ENCODE results near the gene ZNF652.
"Not testable (repeated sequence)": the region's sequence is repeated elsewhere in the genome, so short reads cannot be mapped to it uniquely, and the experiment has no call there.

Gene ZNF652

GRCh38 chr17:49386373-49386772 lies 24.3 kb upstream of the ZNF652 start:
- no peak for DNase-seq

DNA sequence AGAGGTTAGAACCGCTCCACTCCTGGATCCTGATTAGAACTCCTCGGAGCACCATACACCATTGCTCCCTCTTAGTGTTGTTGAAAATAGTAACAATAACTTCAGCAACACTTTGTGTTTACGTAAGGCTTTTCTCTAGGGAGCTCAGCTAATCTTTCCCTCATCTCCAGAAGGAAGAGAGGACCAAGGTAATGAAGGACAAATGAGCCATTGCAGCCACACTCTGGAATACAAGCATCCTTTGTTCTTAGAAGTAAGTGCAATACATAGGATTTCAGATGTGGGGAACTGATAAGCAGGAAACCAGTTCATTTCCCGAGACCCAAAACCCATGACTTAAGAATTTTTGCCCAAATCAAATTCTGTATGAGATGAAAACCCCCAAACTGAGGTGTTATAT lies 22.9 kb upstream of the ZNF652 start:
- no peak for DNase-seq

- no peak for DNase-seq
Measured at GRCh38 chr17:49383060-49383459, 21.0 kb upstream of the ZNF652 start.

- DNase-seq = no peak
Measured at GRCh38 chr17:49382556-49382955, 20.5 kb upstream of the ZNF652 start.

DNA sequence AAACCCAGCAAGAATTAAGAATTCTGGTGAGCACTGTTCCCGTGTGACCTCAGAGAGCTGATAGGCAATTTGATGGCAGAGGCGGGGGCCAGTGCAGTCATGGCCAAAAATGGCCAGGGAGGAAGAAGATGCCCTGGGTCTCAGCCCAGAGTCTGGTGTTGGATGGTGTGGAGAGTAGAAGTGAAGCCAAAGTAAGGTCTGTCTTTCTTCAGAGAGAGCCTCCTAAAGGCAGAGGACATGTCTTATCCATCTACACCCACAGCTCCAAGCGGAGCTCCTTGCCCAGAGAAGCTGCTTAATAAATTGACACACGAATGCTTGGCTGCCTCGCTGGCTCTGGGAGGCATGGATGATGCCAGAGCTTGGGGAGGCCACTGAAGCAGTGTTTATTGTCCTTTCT lies 19.7 kb upstream of the ZNF652 start:
- no peak for DNase-seq

- DNase-seq = peak; percentile 45
Measured at GRCh38 chr17:49381033-49381432, 19.0 kb upstream of the ZNF652 start.

DNA sequence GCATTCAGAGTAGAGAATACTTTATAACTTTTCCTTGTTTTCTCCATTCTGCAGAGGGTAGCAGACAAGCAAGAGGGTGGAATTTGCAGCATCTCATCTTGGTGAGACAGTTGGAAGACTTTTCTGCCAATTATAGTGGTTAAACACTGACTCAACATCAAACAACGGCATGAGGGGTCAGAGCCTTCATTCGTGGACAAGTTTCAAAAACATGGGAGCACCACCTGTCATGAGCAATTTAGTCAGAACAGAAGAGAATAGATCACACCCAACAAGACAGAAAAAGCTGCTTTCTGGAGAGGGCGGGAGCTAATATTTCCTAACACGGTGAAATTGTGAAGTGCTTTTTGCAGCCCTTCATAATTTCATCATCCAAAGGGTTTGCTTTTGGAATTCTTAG lies 17.9 kb upstream of the ZNF652 start:
- no peak for DNase-seq

- no peak for DNase-seq
Measured at GRCh38 chr17:49378311-49378710, 16.3 kb upstream of the ZNF652 start.

GRCh38 chr17:49375544-49375943 lies 13.5 kb upstream of the ZNF652 start:
- DNase-seq = no peak

- DNase-seq = no peak
Measured at GRCh38 chr17:49373115-49373514, 11.1 kb upstream of the ZNF652 start.

DNA sequence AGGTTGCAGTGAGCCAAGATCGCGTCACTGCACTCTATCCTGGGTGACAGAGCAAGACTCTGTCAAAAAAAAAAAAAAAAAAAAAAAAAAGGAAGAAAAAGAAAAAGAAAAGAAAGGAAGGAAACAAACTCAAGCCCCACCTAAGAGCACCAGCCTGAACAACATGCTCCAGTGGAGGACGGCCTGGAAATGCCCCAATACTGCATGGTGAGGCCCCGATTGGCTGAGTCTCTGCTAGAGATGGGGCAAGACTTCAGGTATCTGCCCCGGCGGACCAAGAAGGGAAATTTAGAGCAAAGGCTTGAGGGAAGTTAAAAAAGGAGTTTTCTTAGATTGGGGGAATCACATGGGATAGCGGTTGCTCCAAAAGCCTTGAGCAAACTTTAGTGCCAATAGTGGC lies 10.4 kb upstream of the ZNF652 start:
- DNase-seq = no peak

DNA sequence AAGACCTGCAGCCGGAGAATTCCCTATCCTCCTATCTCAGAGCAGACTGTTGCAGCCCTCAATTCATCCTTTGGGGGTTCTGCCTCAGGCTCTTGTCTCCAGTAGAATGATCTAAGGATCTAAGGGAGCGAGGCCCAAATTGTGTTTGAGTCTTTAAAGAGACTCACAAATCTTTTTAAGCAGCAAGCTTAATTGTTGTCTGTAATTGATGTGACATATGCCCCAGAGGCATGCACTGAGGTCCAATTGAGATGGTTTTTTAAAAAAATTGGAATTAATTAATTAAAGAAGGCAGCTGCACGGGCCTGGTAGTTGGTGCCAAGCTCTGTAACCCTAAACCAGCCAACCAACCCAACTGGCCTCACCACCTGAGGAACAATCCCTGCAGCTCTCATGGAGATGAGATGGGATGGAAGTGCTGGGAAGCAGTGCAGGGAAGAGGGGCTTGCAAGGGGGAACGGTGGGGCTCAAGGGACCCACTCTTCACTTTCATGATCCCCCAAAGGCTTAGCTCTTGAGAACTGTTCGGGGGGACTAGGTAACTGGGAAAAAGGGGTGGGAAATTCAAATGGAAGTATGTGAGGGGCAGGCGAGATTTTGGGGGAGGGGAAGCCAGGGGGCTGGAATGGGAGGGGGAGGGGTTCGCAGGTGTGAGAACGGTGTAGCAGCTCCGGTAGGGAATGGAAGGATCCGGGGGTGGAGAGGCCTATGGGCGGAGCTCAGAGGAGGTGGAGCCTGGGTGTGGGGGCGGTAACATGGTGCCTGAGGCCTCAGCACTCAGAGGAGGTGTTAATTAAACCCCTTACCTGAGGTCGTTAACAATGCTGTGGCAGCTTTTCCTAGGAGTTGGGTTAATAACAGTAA lies 9.2 kb upstream of the ZNF652 start:
- no peak for DNase-seq

GRCh38 chr17:49369760-49370159 lies 7.7 kb upstream of the ZNF652 start:
- no peak for DNase-seq

DNA sequence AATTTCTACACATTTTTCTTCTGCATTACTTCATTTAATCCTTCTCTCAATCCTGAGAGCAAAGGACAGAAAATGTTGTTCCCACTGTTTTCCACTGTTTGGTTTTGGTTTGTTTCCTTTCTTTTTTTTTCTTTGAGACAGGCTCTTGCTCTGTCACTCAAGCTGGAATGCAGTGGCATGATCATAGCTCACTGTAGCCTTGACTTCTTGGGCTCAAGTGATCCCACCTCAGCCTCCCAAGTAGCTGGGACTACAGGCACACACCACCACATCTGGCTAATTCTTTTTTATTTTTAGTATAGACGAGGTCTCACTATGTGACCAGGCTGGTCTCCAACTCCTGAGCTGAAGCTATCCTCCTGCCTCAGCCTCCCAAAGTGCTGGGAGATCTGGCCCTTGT lies 7.0 kb upstream of the ZNF652 start:
- DNase-seq = no peak

- peak; percentile 82 for DNase-seq
Measured at GRCh38 chr17:49365667-49366066, 3.6 kb upstream of the ZNF652 start.

GRCh38 chr17:49365126-49365525 lies 3.1 kb upstream of the ZNF652 start:
- DNase-seq = not testable (repeated sequence)

DNA sequence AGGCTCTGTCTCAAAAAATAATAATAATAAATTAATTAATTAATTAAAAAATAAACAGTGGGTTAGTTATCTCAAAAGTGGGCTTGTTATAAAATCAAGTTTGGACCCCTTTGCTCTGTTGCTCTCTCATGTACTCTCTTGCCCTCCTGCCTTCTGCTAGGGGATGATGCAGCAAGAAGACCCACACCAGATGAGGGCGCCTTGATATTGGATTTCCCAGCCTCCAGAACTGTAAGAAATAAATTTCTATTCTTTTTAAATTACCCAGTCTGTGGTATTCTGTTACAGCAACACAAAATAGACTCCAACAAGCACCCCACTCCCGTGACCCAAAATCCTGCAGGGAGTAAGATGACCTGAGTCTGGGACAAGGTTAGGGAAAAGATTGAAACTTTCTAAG lies 2.1 kb upstream of the ZNF652 start:
- no peak for DNase-seq

- no peak for DNase-seq
Measured at GRCh38 chr17:49363251-49363650, 1.2 kb upstream of the ZNF652 start.

DNA sequence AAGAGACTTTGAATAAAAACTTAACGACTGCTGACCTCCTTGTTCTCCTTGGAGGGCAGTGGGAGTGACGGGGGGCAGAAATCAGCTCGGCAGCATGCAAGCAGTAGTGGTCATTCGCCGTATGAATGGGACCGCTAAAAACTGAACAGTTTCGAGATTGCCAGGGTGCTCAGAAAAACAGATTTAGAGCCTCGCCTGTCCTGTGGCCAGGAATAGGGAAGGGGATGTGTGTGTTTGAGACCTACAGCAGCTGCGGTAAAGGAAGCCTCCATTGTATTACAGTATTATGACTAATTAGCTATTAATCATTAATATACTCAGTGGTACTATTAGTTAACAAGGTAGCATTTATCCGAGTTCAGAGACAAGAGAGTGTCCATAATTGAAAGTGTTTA lies 670 bp upstream of the ZNF652 start:
- DNase-seq = no peak

- DNase-seq = peak; percentile 93
Measured at GRCh38 chr17:49361129-49361901, 735 bp downstream of the ZNF652 start.

DNA sequence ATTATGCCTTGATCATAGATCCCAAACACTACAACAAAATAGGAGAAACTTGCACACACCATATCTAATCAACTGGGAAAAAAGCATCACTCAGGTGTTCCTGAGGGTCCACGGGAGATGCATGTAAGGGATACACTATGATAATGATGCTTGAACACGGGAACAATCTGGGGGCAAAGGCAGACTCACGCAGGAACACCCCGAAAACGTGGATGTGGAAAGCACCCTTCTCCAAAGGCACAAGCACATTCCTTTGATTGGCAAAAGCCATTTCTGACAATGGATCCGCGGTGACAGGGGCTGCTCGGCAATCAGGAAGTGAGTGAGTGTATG lies 1.3 kb downstream of the ZNF652 start:
- DNase-seq = no peak

DNA sequence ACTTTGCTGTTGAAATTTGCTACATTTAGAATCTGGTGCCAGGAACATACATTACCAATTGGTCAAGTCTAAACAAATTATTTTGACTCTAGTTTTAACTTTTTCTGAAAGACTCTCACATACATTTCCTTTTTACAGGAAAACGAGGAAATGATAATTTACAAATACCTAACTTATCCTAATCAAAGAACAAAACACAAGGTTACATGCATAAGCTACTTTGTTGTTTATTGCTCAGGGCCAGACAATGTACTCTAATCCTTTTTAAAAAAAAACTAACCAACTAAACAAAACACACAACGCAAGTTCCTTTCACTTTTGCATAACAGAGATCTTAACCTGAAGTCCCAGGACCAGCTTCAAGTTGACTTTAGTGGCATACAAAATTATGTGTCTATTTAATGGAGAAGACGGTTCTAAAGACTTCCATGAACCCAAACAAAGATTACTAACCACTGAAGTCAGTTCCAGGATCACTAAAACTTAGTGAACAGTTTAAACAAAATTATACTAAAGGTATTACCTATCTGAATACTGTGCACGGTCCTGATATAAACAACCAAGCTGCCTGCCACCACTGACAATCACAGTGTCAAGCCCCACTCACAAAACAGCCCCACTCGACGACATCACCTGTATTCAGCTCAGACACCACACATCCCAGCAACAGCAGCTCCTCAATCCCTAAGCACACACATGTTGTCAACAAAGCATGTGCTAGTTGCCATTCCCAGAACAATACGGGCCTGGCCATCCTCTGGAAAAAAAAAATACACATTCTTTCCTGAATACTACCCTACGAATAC lies 1.9 kb downstream of the ZNF652 start:
- no peak for DNase-seq

DNA sequence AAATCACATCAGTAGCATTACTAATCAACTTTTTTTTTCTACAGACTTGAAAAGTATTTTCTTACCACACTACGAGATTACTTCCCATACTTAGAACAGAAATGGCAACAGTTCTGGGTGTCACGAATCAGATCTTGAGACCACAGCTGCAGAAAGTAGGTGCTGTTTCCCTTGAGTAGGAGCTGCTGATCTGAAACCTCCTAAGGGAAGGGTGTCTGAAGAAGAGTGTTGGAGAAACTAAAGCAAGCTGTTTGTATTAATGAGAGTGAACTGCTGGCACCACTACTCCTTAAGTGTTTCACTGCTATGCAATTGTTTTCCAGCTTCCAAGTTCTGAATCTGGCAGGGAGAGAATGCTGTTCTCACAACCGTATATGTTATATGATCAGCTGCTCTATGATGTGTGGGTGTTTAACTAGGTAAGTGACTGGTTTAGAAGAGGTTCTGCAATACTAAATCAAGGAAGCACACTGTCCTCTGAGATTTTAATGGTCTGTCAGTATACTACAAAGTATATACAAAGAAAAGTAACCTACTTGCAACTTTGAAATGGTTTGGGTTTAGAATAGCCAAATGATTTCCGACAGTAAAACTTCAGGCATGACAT lies 3.3 kb downstream of the ZNF652 start:
- DNase-seq = peak; percentile 37

All from hematopoietic multipotent progenitor cell treated with erythropoietin and hydrocortisone succinate and interleukin-3 and kit ligand, for 6 days (in vitro differentiated cells).